Motor neuron (in vitro differentiated cells): Measurements from ENCODE around the gene BCAM. TPM values are rescaled to one million over a fixed set of nuclear protein-coding genes. Genes with fewer than 3 reads are reported as not detected.

Experiments used
- ATAC-seq, 8 experiments: fragments of 200-7000 bp; cut with Tn5 transposase; replicated peaks in 6 of 8; 2 replicates each; pipeline ENCODE4 v1.8.0; 2021; ENCODE audit warnings: mild to moderate bottlenecking in 8 of 8, moderate library complexity in 8 of 8
- H3K27ac ChIP-seq, 2 donors: fragments of 250-450 bp; sonication (Bioruptor Pico); 2 replicates each; pipeline ENCODE4 v1.9.0; 2021; ENCODE audit warnings: antibody characterized with exemption in 2 of 2, mild to moderate bottlenecking in 2 of 2, moderate library complexity in 1 of 2
- H3K4me1 ChIP-seq, 2 donors: fragments of 250-450 bp; sonication (Bioruptor Pico); replicated peaks in 1 of 2; 2 replicates each; pipeline ENCODE4 v1.6.1; 2021; ENCODE audit warnings: antibody characterized with exemption in 2 of 2, mild to moderate bottlenecking in 2 of 2, moderate library complexity in 1 of 2
- H3K4me3 ChIP-seq, 5 donors: fragments of 250-450 bp; sonication (Bioruptor Pico); 2 replicates each; pipeline ENCODE4 v1.9.0; 2021; ENCODE audit warnings: antibody characterized with exemption in 5 of 5, mild to moderate bottlenecking in 5 of 5, moderate library complexity in 4 of 5
- WGBS, 10 experiments: fragments of 450-650 bp; shearing (Covaris generic); methylation state at CpG; one replicate each; pipeline ENCODE4 v1.0.0; 2022; 5-methylcytosine and 5-hydroxymethylcytosine counted together
- in situ Hi-C, 9 experiments: fragments of 400-800 bp; cut with MboI; loops; one replicate each; pipeline ENCODE4 v1.15.0; 2021; ENCODE audit warnings: low sequenced_read_pairs in 9 of 9, low pct_unique_long_range_greater_than_20kb in 2 of 9; ENCODE audit not compliant: unreplicated experiment in 9 of 9
- total RNA-seq, 8 experiments: library from RNA; unstranded; fragments of 300-600 nt; gene quantifications; 2 replicates each; pipeline versions ENCODE4 v1.2.3 to v1.2.4, GENCODE V29; 2022

The BCAM gene
- total RNA-seq, 8 experiments from 2014 or later, result 1.7 to 10.6 (median 6.1) TPM

GRCh38 chr19:44813070-44813840 lies 4.4 kb downstream of the BCAM start:
- Histone ChIP-seq H3K4me1 (peaks cover 11 to 23% of the 10 kb centered on the region in 2 donors), H3K27ac (no peak overlapping the region), H3K4me3 (no peak overlapping the region)
- WGBS, 10 experiments, result 0 to 95% (median 80%) methylated on average over 1 to 7 of the region's 38 CpGs; no CpG with 5 or more reads in 2 of the 10 experiments
- in situ Hi-C loops, result no loop called here
- no peak for ATAC-seq

GRCh38 chr19:44813841-44814470 lies 5.1 kb downstream of the BCAM start:
- Histone ChIP-seq H3K27ac (no peak overlapping the region), H3K4me1 (peaks cover 11 to 18% of the 10 kb centered on the region in 2 donors), H3K4me3 (no peak overlapping the region)
- in situ Hi-C loops, result no loop called here
- 56 to 94% (median 82%) methylated on average over 1 to 9 of the region's 16 CpGs; no CpG with 5 or more reads in 4 of the 10 experiments for WGBS, 10 experiments
- ATAC-seq, result no peak

- H3K27ac ChIP-seq, result no peak overlapping the region
- H3K4me3 ChIP-seq, result no peak overlapping the region
- in situ Hi-C loops, result no loop called here
- ATAC-seq, result no peak
- peaks cover 6 to 12% of the 10 kb centered on the region in 2 donors for H3K4me1 ChIP-seq
- WGBS, 10 experiments, result 69 to 100% (median 93%) methylated on average over 1 to 8 of the region's 17 CpGs; no CpG with 5 or more reads in 5 of the 10 experiments
These were observed 5.6 kb downstream of the BCAM start for GRCh38 chr19:44814517-44814916.

GRCh38 chr19:44816301-44816700 lies 7.4 kb downstream of the BCAM start:
- Histone ChIP-seq H3K4me3 (no peak overlapping the region), H3K4me1 (peaks cover 0 to 6% of the 10 kb centered on the region in 2 donors), H3K27ac (no peak overlapping the region)
- no peak for ATAC-seq
- in situ Hi-C loops, result no loop called here
- WGBS, 10 experiments, result 0 to 86% (median 33%) methylated on average over 1 of the region's 2 CpGs; no CpG with 5 or more reads in 7 of the 10 experiments

- Histone ChIP-seq H3K4me1 (peaks cover 0 to 7% of the 10 kb centered on the region in 2 donors), H3K27ac (no peak overlapping the region), H3K4me3 (no peak overlapping the region)
- 50 to 100% (median 62%) methylated on average over 1 to 7 of the region's 8 CpGs; no CpG with 5 or more reads in 4 of the 10 experiments for WGBS, 10 experiments
- in situ Hi-C loops, result no loop called here
- no peak for ATAC-seq
These were observed 9.0 kb downstream of the BCAM start for GRCh38 chr19:44817725-44818465.

- no peak overlapping the region for H3K27ac ChIP-seq
- no peak overlapping the region for H3K4me3 ChIP-seq
- in situ Hi-C loops, result no loop called here
- H3K4me1 ChIP-seq, result peaks cover 0 to 10% of the 10 kb centered on the region in 2 donors
- 60 to 100% (median 76%) methylated on average over 1 to 6 of the region's 20 CpGs; no CpG with 5 or more reads in 5 of the 10 experiments for WGBS, 10 experiments
- no peak for ATAC-seq
These were observed 9.6 kb downstream of the BCAM start for GRCh38 chr19:44818466-44819031.

- 72 to 85% (median 77%) methylated on average over 5 to 6 of the region's 28 CpGs; no CpG with 5 or more reads in 7 of the 10 experiments for WGBS, 10 experiments
- Histone ChIP-seq H3K4me1 (peaks cover 0 to 10% of the 10 kb centered on the region in 2 donors), H3K27ac (no peak overlapping the region), H3K4me3 (no peak overlapping the region)
- no peak for ATAC-seq
- in situ Hi-C loops, result no loop called here
These were observed 10.4 kb downstream of the BCAM start for GRCh38 chr19:44819246-44819832.

GRCh38 chr19:44820648-44821609 lies 12.0 kb downstream of the BCAM start:
- peaks cover 0 to 10% of the 10 kb centered on the region in 2 donors for H3K4me1 ChIP-seq
- no peak overlapping the region for H3K27ac ChIP-seq
- ATAC-seq, result peak in 7 of 8 experiments; percentile 36 to 88 (median 81)
- in situ Hi-C loops, result no loop called here
- no peak overlapping the region for H3K4me3 ChIP-seq
- 9 to 81% methylated on average over 3 to 4 of the region's 35 CpGs; no CpG with 5 or more reads in 8 of the 10 experiments for WGBS, 10 experiments

GRCh38 chr19:44822177-44822576 lies 13.3 kb downstream of the BCAM start:
- 0 to 93% (median 77%) methylated on average over 1 to 4 of the region's 11 CpGs; no CpG with 5 or more reads in 3 of the 10 experiments for WGBS, 10 experiments
- H3K27ac ChIP-seq, result no peak overlapping the region
- in situ Hi-C loops, result no loop called here
- no peak for ATAC-seq
- H3K4me3 ChIP-seq, result no peak overlapping the region
- H3K4me1 ChIP-seq, result peaks cover 0 to 10% of the 10 kb centered on the region in 2 donors

- no peak for ATAC-seq
- H3K4me3 ChIP-seq, result no peak overlapping the region
- WGBS, 10 experiments, result 35 to 100% (median 76%) methylated on average over 1 to 3 of the region's 10 CpGs; no CpG with 5 or more reads in 4 of the 10 experiments
- no peak overlapping the region for H3K27ac ChIP-seq
- peaks cover 0 to 10% of the 10 kb centered on the region in 2 donors for H3K4me1 ChIP-seq
- in situ Hi-C loops, result no loop called here
These were observed 13.9 kb downstream of the BCAM start for GRCh38 chr19:44822670-44823372.

GRCh38 chr19:44823373-44823698 lies 14.4 kb downstream of the BCAM start:
- no peak for ATAC-seq
- in situ Hi-C loops, result no loop called here
- peaks cover 0 to 10% of the 10 kb centered on the region in 2 donors for H3K4me1 ChIP-seq
- no peak overlapping the region for H3K4me3 ChIP-seq
- 0 to 64% (median 49%) methylated on average over 1 to 4 of the region's 4 CpGs for WGBS, 10 experiments
- no peak overlapping the region for H3K27ac ChIP-seq
